GM12864 (cell line): ENCODE results near the gene COQ9.

Experiments
- DNase-seq: peaks from one replicate; pipeline ENCODE4 v3.0.0-alpha.2; 2011; ENCODE audit warnings: low read depth
- H3K4me3 ChIP-seq: 2 replicates; pipeline ENCODE4 v1.5.1; 2011; ENCODE audit warnings: mild to moderate bottlenecking, low read depth, low read length, control low read depth
- CTCF ChIP-seq: IDR thresholded peaks from 2 replicates; pipeline ENCODE4 v1.5.1; 2011; ENCODE audit warnings: low read depth, mild to moderate bottlenecking, moderate library complexity, low read length, control low read depth, inconsistent platforms; ENCODE audit errors: missing control alignments

Gene COQ9

GRCh38 chr16:57444711-57445110 lies 2.6 kb upstream of the COQ9 start:
- DNase-seq, result no peak

GRCh38 chr16:57445510-57445909 lies 1.8 kb upstream of the COQ9 start:
- no peak for TF ChIP-seq CTCF
- no peak for DNase-seq
- H3K4me3 ChIP-seq, result no peak overlapping the region

More at GRCh38 chr16:57444711-57445110, 2.6 kb upstream of the COQ9 start:
- TF ChIP-seq CTCF, result no peak
- no peak overlapping the region for H3K4me3 ChIP-seq

- DNase-seq, result no peak
- no peak for TF ChIP-seq CTCF
- H3K4me3 ChIP-seq, result peak overlapping the region; percentile 80
Observed at GRCh38 chr16:57446531-57447185, 621 bp upstream of the COQ9 start.

GRCh38 chr16:57452021-57452420 lies 4.7 kb downstream of the COQ9 start:
- H3K4me3 ChIP-seq, result no peak overlapping the region
- DNase-seq, result no peak
- TF ChIP-seq CTCF, result no peak

GRCh38 chr16:57462209-57462977 lies 15.1 kb downstream of the COQ9 start, which contains the start of gene POLR2C:
Gene POLR2C (plus strand): TSS chr16:57462679. CDS start chr16:57462725, 46 bp downstream.
- DNase-seq, result peak; percentile 65
- peak; percentile 97 for TF ChIP-seq CTCF
- peak within 1 kb of the TSS; percentile 88 for H3K4me3 ChIP-seq

- peak overlapping the region; percentile 88 for H3K4me3 ChIP-seq
- no peak for DNase-seq
- no peak for TF ChIP-seq CTCF
Observed at GRCh38 chr16:57462978-57463362, 15.7 kb downstream of the COQ9 start.
